Activated CD8-positive, alpha-beta memory T cell treated with anti-CD3 and anti-CD28 coated beads, Interleukin-2, amount 50 U/mL, for 24 hours (primary cell): ENCODE measurements around the gene PHGDH.
"Not testable (repeated sequence)": the region's sequence is repeated elsewhere in the genome, so short reads cannot be mapped to it uniquely, and the experiment has no call there.

Source experiments
- DNase-seq: peaks from one replicate; pipeline ENCODE4 v3.0.0-alpha.2; 2020; ENCODE audit errors: extremely low read depth

Gene PHGDH

GRCh38 chr1:119700326-119700725 lies 11.4 kb upstream of the PHGDH start:
- DNase-seq: no peak

GRCh38 chr1:119701659-119702058 lies 10.1 kb upstream of the PHGDH start:
- DNase-seq: no peak

- no peak for DNase-seq
These were observed 9.3 kb upstream of the PHGDH start for GRCh38 chr1:119702384-119702783.

GRCh38 chr1:119703666-119704450 lies 7.9 kb upstream of the PHGDH start:
- DNase-seq: no peak

- DNase-seq: not testable (repeated sequence)
These were observed 5.1 kb upstream of the PHGDH start for GRCh38 chr1:119706599-119706998.

- DNase-seq: not testable (repeated sequence)
These were observed 354 bp upstream of the PHGDH start for GRCh38 chr1:119711356-119711803.

- peak; percentile 15 for DNase-seq
These were observed 756 bp downstream of the PHGDH start for GRCh38 chr1:119712342-119713038.

- DNase-seq: no peak
These were observed 1.5 kb downstream of the PHGDH start for GRCh38 chr1:119713039-119713748.

- DNase-seq: no peak
These were observed 2.2 kb downstream of the PHGDH start for GRCh38 chr1:119713749-119714456.

GRCh38 chr1:119714583-119714982 lies 2.8 kb downstream of the PHGDH start:
- DNase-seq: no peak

- no peak for DNase-seq
These were observed 3.8 kb downstream of the PHGDH start for GRCh38 chr1:119715542-119715941.

- no peak for DNase-seq
These were observed 6.7 kb downstream of the PHGDH start for GRCh38 chr1:119718409-119718808.

GRCh38 chr1:119718972-119719371 lies 7.2 kb downstream of the PHGDH start:
- DNase-seq: no peak

GRCh38 chr1:119720866-119721440 lies 9.2 kb downstream of the PHGDH start:
- DNase-seq: no peak

GRCh38 chr1:119721896-119722295 lies 10.2 kb downstream of the PHGDH start:
- no peak for DNase-seq

GRCh38 chr1:119724611-119725218 lies 13.0 kb downstream of the PHGDH start:
- DNase-seq: no peak

GRCh38 chr1:119725626-119726025 lies 13.9 kb downstream of the PHGDH start:
- DNase-seq: no peak

GRCh38 chr1:119727991-119728390 lies 16.3 kb downstream of the PHGDH start:
- no peak for DNase-seq

- no peak for DNase-seq
These were observed 17.3 kb downstream of the PHGDH start for GRCh38 chr1:119729044-119729443.

GRCh38 chr1:119731060-119731459 lies 19.3 kb downstream of the PHGDH start:
- no peak for DNase-seq
